ENCODE results near the gene ADPGK. TPM values are rescaled to one million over a fixed set of nuclear protein-coding genes. Genes with fewer than 3 reads are reported as not detected.
A peak's percentile ranks its signal among the peaks of the same experiment; 100 is the strongest.

ADPGK gene
- total RNA-seq, 4 donors from 2014 or later, result 13.4 to 23.2 (median 17.2) TPM

GRCh38 chr15:72784456-72784876, 908 bp upstream of the ADPGK start:
- no peak for DNase-seq
- no peak for ATAC-seq
- Histone ChIP-seq H3K36me3 (no peaks in the 10 kb centered on the region), H3K9me3 (no peaks in the 10 kb centered on the region), H3K27ac (peak overlapping the region; percentile 94 to 96 (median 96)), H3K4me1 (peaks cover 20 to 35% of the 10 kb centered on the region in 2 donors), H3K4me3 (peak overlapping the region; percentile 86 to 99 (median 94)), H3K27me3 (no peaks in the 10 kb centered on the region)
- TF ChIP-seq POLR2A (IDR thresholded peaks at IDR 0.05), result no peak
- TF ChIP-seq, protein P1, sequence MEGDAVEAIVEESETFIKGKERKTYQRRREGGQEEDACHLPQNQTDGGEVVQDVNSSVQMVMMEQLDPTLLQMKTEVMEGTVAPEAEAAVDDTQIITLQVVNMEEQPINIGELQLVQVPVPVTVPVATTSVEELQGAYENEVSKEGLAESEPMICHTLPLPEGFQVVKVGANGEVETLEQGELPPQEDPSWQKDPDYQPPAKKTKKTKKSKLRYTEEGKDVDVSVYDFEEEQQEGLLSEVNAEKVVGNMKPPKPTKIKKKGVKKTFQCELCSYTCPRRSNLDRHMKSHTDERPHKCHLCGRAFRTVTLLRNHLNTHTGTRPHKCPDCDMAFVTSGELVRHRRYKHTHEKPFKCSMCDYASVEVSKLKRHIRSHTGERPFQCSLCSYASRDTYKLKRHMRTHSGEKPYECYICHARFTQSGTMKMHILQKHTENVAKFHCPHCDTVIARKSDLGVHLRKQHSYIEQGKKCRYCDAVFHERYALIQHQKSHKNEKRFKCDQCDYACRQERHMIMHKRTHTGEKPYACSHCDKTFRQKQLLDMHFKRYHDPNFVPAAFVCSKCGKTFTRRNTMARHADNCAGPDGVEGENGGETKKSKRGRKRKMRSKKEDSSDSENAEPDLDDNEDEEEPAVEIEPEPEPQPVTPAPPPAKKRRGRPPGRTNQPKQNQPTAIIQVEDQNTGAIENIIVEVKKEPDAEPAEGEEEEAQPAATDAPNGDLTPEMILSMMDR (IDR thresholded peaks at IDR 0.05 in 4 of 5, conservative IDR thresholded peaks at IDR 0.05 in 1 of 5), result peak in 1 of 5 experiments; percentile 3
- in situ Hi-C loops (cut with MboI; ENCODE audit: low sequenced_read_pairs in 4 of 4), result loop anchor here in 1 of 4 donors (25.0 kb wide), 1 partner anchor 453 kb away; no protein-coding TSS in a partner anchor
- intact Hi-C loops (cut with DNase I; ENCODE audit: low total_unique reads), result loop anchor here (2.0 to 5.0 kb wide), 4 partner anchors 53 to 488 kb away; partner anchors contain the start of gene ARIH1

- in situ Hi-C loops (cut with MboI; ENCODE audit: low sequenced_read_pairs in 4 of 4), result loop anchor here in 1 of 4 donors (25.0 kb wide), 1 partner anchor 454 kb away; no protein-coding TSS in a partner anchor
- Histone ChIP-seq H3K27me3 (no peaks in the 10 kb centered on the region), H3K36me3 (no peaks in the 10 kb centered on the region), H3K9me3 (no peaks in the 10 kb centered on the region), H3K4me1 (peaks cover 20 to 35% of the 10 kb centered on the region in 2 donors), H3K27ac (peak overlapping the region; percentile 94 to 96 (median 96)), H3K4me3 (peak overlapping the region; percentile 86 to 99 (median 94))
- ATAC-seq (peak; percentile 52 to 58), DNase-seq (peak; percentile 11 to 35)
- intact Hi-C loops (cut with DNase I; ENCODE audit: low total_unique reads), result loop anchor here (1.0 to 5.0 kb wide), 6 partner anchors 54 to 489 kb away; partner anchors contain the start of genes ARIH1 and NEO1
- TF ChIP-seq, protein P1 (IDR thresholded peaks at IDR 0.05 in 4 of 5, conservative IDR thresholded peaks at IDR 0.05 in 1 of 5), result no peak
- no peak for TF ChIP-seq POLR2A (IDR thresholded peaks at IDR 0.05)
Measured at GRCh38 chr15:72783004-72783639, 436 bp downstream of the ADPGK start.

DNA sequence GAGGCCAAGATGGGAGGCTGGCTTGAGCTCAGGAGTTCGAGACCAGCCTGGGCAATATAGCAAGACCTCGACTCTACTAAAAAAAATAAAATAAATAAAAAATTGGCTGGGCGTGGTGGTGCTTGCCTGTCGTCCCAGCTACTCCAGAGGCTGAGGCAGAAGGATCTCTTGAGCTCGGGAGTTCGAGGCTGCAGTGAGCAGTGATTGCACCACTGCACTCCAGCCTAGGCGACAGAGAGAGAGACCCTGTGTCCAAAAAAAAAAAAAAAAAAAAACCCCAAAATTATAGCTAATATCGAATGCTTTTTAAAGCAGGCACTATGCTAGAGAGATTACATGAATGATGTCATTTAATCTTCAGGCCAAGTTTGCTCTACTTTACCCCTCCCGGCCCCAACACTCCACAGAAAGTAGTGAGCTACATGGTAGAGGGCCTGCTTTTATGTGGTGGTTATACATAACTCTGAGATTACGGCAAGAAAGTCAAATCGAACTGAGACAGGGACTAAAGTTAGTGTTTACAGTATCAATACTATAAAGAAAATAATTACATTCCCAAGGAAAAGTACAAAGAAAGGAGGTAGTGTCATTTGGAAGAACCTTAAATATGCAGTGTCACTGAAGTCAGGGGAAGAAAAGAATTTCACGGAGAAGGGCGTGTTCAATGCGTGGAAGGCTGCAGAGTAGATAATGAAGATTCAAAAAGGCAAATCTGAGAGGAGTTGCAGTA, 1.1 kb downstream of the ADPGK start:
- Histone ChIP-seq H3K4me1 (peaks cover 20 to 35% of the 10 kb centered on the region in 2 donors), H3K9me3 (no peaks in the 10 kb centered on the region)
- in situ Hi-C loops (cut with MboI; ENCODE audit: low sequenced_read_pairs in 4 of 4), result loop anchor here in 1 of 4 donors (25.0 kb wide), 1 partner anchor 455 kb away; no protein-coding TSS in a partner anchor

DNA sequence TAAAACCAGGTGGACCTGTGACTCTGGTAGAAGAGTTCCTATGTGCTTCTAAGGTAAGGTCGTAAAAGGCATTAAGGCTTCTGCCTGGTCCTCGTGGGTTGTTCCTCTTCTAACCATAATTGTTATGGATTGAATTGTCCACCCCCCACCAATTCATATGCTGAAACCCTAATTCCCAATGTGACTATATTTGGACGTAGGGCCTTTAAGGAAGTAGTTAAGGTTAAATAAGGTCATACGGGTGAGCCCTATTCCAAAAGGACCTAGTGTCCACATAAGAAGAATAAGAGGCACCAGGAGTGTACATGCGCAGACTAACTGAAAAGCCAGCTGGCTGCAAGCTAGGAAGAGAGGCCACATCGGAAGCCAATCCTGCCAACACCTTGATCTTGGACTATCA, 1.9 kb downstream of the ADPGK start:
- DNase-seq (no peak), ATAC-seq (no peak)
- no peaks in the 10 kb centered on the region for H3K27me3 ChIP-seq
- H3K4me3 ChIP-seq, result no peak overlapping the region
- H3K36me3 ChIP-seq, result no peaks in the 10 kb centered on the region
- TF ChIP-seq, protein P1 (IDR thresholded peaks at IDR 0.05 in 4 of 5, conservative IDR thresholded peaks at IDR 0.05 in 1 of 5), result no peak
- TF ChIP-seq POLR2A (IDR thresholded peaks at IDR 0.05), result no peak
- H3K9me3 ChIP-seq, result no peaks in the 10 kb centered on the region
- no peak overlapping the region for H3K27ac ChIP-seq
- intact Hi-C loops (cut with DNase I; ENCODE audit: low total_unique reads), result loop anchor here (2.0 to 5.0 kb wide), 5 partner anchors 56 to 491 kb away; partner anchors contain the start of gene ARIH1
- in situ Hi-C loops (cut with MboI; ENCODE audit: low sequenced_read_pairs in 4 of 4), result loop anchor here in 1 of 4 donors (25.0 kb wide), 1 partner anchor 456 kb away; no protein-coding TSS in a partner anchor
- peaks cover 20 to 35% of the 10 kb centered on the region in 2 donors for H3K4me1 ChIP-seq

More for the DNA sequence above, 1.1 kb downstream of the ADPGK start:
- Histone ChIP-seq H3K27me3 (no peaks in the 10 kb centered on the region), H3K36me3 (no peaks in the 10 kb centered on the region), H3K27ac (peak overlapping the region; percentile 94 to 96 (median 96)), H3K4me3 (peak overlapping the region; percentile 86 to 99 (median 94))
- ATAC-seq, result no peak
- no peak for DNase-seq
- intact Hi-C loops (cut with DNase I; ENCODE audit: low total_unique reads), result loop anchor here (1.0 to 5.0 kb wide), 6 partner anchors 55 to 490 kb away; partner anchors contain the start of genes ARIH1 and NEO1
- TF ChIP-seq POLR2A (IDR thresholded peaks at IDR 0.05), result no peak
- TF ChIP-seq, protein P1 (IDR thresholded peaks at IDR 0.05 in 4 of 5, conservative IDR thresholded peaks at IDR 0.05 in 1 of 5), result no peak
